NOMO-1 treated with DMSO at 0.1 percent for 48 hours (cell line): ENCODE results near the gene UCKL1.

Experiments used
- DNase-seq: peaks from one replicate; lab custom pipeline; 2025; ENCODE audit not compliant: unreplicated experiment; lab: John Stamatoyannopoulos, UW

The UCKL1 gene

GRCh38 chr20:63959699-63960075 lies 3.5 kb upstream of the UCKL1 start:
- DNase-seq, result no peak

- no peak for DNase-seq
These were observed 2.9 kb upstream of the UCKL1 start for GRCh38 chr20:63958964-63959698.

GRCh38 chr20:63958471-63958870 lies 2.3 kb upstream of the UCKL1 start:
- no peak for DNase-seq

- no peak for DNase-seq
These were observed 1.6 kb upstream of the UCKL1 start for GRCh38 chr20:63957690-63958441.

GRCh38 chr20:63957004-63957689 lies 931 bp upstream of the UCKL1 start:
- peak; percentile 50 for DNase-seq

- DNase-seq, result no peak
These were observed 418 bp upstream of the UCKL1 start for GRCh38 chr20:63956664-63957003.

GRCh38 chr20:63955281-63955826 lies 862 bp downstream of the UCKL1 start:
- peak; percentile 20 for DNase-seq

- no peak for DNase-seq
These were observed 2.3 kb downstream of the UCKL1 start for GRCh38 chr20:63953764-63954429.

GRCh38 chr20:63952769-63953168 lies 3.4 kb downstream of the UCKL1 start:
- DNase-seq, result no peak

- DNase-seq, result no peak
These were observed 4.0 kb downstream of the UCKL1 start for GRCh38 chr20:63952210-63952535.

- no peak for DNase-seq
These were observed 4.6 kb downstream of the UCKL1 start for GRCh38 chr20:63951398-63952209.

- DNase-seq, result no peak
These were observed 5.4 kb downstream of the UCKL1 start for GRCh38 chr20:63950701-63951397.

- no peak for DNase-seq
These were observed 8.4 kb downstream of the UCKL1 start for GRCh38 chr20:63947638-63948456.

- DNase-seq, result no peak
These were observed 9.1 kb downstream of the UCKL1 start for GRCh38 chr20:63946986-63947637.

GRCh38 chr20:63945921-63946920 lies 10.0 kb downstream of the UCKL1 start:
- no peak for DNase-seq

GRCh38 chr20:63945031-63945658 lies 11.1 kb downstream of the UCKL1 start:
- no peak for DNase-seq
